ENCODE data around the gene TTC38.

The TTC38 gene

DNA sequence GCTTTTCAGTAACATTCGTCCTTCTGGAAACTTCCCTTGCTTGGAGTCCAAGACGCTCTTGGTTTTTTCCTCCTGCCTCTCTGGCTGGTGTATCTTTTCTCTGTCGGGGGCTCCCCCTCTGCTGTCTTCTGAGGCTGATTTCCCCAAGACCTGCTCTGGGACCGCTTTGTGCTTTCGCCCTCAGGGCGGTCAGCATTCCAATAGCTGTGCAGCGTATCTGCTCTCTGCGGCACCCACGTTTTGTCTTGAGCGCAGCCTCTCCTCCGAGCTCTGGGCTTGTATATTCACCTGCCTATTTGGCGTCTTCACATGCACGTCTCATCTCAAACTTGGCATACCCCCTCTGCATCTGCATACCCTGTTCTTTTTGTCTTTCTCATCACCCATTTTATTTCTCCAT lies 31.3 kb downstream of the TTC38 start:
- Histone ChIP-seq H3K27ac (ENCODE audit: low read length) (no peak overlapping the region), H3K36me3 (replicated peaks; ENCODE audit: low read depth, low read length) (peaks cover 33% of the 10 kb centered on the region), H3K27me3 (ENCODE audit: low read depth, low read length) (no peaks in the 10 kb centered on the region), H3K4me2 (ENCODE audit: low read length) (no peak overlapping the region), H2AFZ (ENCODE audit: low read depth, low read length) (no peak overlapping the region), H3K4me3 (ENCODE audit: low read length) (no peak overlapping the region), H4K20me1 (ENCODE audit: insufficient read depth, low read length) (peaks cover 6% of the 10 kb centered on the region), H3K9ac (ENCODE audit: low read length) (no peak overlapping the region), H3K4me1 (ENCODE audit: low read length) (peaks cover 16% of the 10 kb centered on the region), H3K9me3 (ENCODE audit: insufficient read depth, low read length) (no peaks in the 10 kb centered on the region), H3K79me2 (ENCODE audit: low read length) (peaks cover 65% of the 10 kb centered on the region)
- no peak for TF ChIP-seq CTCF (IDR thresholded peaks at IDR 0.05; ENCODE audit: low read depth, low read length)
- TF ChIP-seq EZH2phosphoT487 (IDR thresholded peaks at IDR 0.05; ENCODE audit: low read depth), result no peak

- H3K27me3 ChIP-seq (ENCODE audit: low read depth, low read length), result no peaks in the 10 kb centered on the region
- no peak overlapping the region for H3K4me3 ChIP-seq (ENCODE audit: low read length)
- H3K9me3 ChIP-seq (ENCODE audit: insufficient read depth, low read length), result no peaks in the 10 kb centered on the region
- peaks cover 43% of the 10 kb centered on the region for H3K36me3 ChIP-seq (replicated peaks; ENCODE audit: low read depth, low read length)
- H3K4me2 ChIP-seq (ENCODE audit: low read length), result no peak overlapping the region
- H3K4me1 ChIP-seq (ENCODE audit: low read length), result peaks cover 11% of the 10 kb centered on the region
- no peak overlapping the region for H3K9ac ChIP-seq (ENCODE audit: low read length)
- peaks cover 6% of the 10 kb centered on the region for H4K20me1 ChIP-seq (ENCODE audit: insufficient read depth, low read length)
- H3K79me2 ChIP-seq (ENCODE audit: low read length), result peaks cover 78% of the 10 kb centered on the region
- no peak overlapping the region for H2AFZ ChIP-seq (ENCODE audit: low read depth, low read length)
- no peak overlapping the region for H3K27ac ChIP-seq (ENCODE audit: low read length)
- TF ChIP-seq EZH2phosphoT487 (IDR thresholded peaks at IDR 0.05; ENCODE audit: low read depth), result no peak
- no peak for TF ChIP-seq CTCF (IDR thresholded peaks at IDR 0.05; ENCODE audit: low read depth, low read length)
These were observed 32.7 kb downstream of the TTC38 start for GRCh38 chr22:46300491-46300890.

GRCh38 chr22:46303347-46303965 lies 35.6 kb downstream of the TTC38 start:
- no peak overlapping the region for H3K4me2 ChIP-seq (ENCODE audit: low read length)
- peaks cover 13% of the 10 kb centered on the region for H4K20me1 ChIP-seq (ENCODE audit: insufficient read depth, low read length)
- H3K27ac ChIP-seq (ENCODE audit: low read length), result no peak overlapping the region
- no peaks in the 10 kb centered on the region for H3K4me1 ChIP-seq (ENCODE audit: low read length)
- H3K27me3 ChIP-seq (ENCODE audit: low read depth, low read length), result no peaks in the 10 kb centered on the region
- H2AFZ ChIP-seq (ENCODE audit: low read depth, low read length), result no peak overlapping the region
- H3K36me3 ChIP-seq (replicated peaks; ENCODE audit: low read depth, low read length), result peaks cover 55% of the 10 kb centered on the region
- peaks cover 85% of the 10 kb centered on the region for H3K79me2 ChIP-seq (ENCODE audit: low read length)
- H3K4me3 ChIP-seq (ENCODE audit: low read length), result no peak overlapping the region
- TF ChIP-seq EZH2phosphoT487 (IDR thresholded peaks at IDR 0.05; ENCODE audit: low read depth) (no peak), CTCF (IDR thresholded peaks at IDR 0.05; ENCODE audit: low read depth, low read length) (no peak)
- H3K9me3 ChIP-seq (ENCODE audit: insufficient read depth, low read length), result no peaks in the 10 kb centered on the region
- H3K9ac ChIP-seq (ENCODE audit: low read length), result no peak overlapping the region

- H3K79me2 ChIP-seq (ENCODE audit: low read length), result peaks cover 72% of the 10 kb centered on the region
- H3K27ac ChIP-seq (ENCODE audit: low read length), result no peak overlapping the region
- H3K4me2 ChIP-seq (ENCODE audit: low read length), result no peak overlapping the region
- peaks cover 53% of the 10 kb centered on the region for H3K36me3 ChIP-seq (replicated peaks; ENCODE audit: low read depth, low read length)
- no peak overlapping the region for H2AFZ ChIP-seq (ENCODE audit: low read depth, low read length)
- TF ChIP-seq CTCF (IDR thresholded peaks at IDR 0.05; ENCODE audit: low read depth, low read length), result no peak
- no peak for TF ChIP-seq EZH2phosphoT487 (IDR thresholded peaks at IDR 0.05; ENCODE audit: low read depth)
- H3K4me1 ChIP-seq (ENCODE audit: low read length), result no peaks in the 10 kb centered on the region
- peaks cover 10% of the 10 kb centered on the region for H4K20me1 ChIP-seq (ENCODE audit: insufficient read depth, low read length)
- no peaks in the 10 kb centered on the region for H3K9me3 ChIP-seq (ENCODE audit: insufficient read depth, low read length)
- no peaks in the 10 kb centered on the region for H3K27me3 ChIP-seq (ENCODE audit: low read depth, low read length)
- no peak overlapping the region for H3K4me3 ChIP-seq (ENCODE audit: low read length)
- no peak overlapping the region for H3K9ac ChIP-seq (ENCODE audit: low read length)
These were observed 40.6 kb downstream of the TTC38 start for GRCh38 chr22:46308283-46308988.

Measured in OCI-LY3 (cell line).